ENCODE data around the gene THAP11. TPM values are rescaled to one million over a fixed set of nuclear protein-coding genes. Genes with fewer than 3 reads are reported as not detected.

THAP11 gene
- total and polyA plus RNA-seq, 3 experiments from 2014 or later, result 52.6 to 153 (median 55.1) TPM

DNA sequence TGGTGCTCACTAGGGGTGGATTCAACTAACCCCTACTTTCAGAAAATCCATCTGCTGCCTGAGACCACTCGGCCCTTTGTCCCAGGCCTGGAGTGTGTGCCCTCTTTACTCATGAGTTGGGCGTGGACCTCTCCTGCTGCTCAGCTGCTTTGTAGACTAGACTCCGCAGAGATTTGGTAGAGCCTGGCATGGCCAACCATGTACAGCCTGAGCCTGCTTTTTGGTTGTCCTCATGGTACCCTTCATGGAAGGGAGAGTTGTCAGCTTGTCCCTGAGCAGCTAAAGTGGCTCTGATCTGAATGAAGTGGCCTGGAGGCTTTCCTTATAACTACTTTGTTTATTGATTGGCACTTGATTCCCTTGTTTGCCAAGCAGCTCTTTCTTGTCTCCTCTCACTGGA is 32.3 kb downstream of the THAP11 start:
- Histone ChIP-seq H3K27ac (ENCODE audit: low read depth, low read length) (no peak overlapping the region), H3K36me3 (ENCODE audit: insufficient read depth, low read length) (peaks cover 32% of the 10 kb centered on the region)
- no peaks in the 10 kb centered on the region for H3K9me3 Mint-ChIP-seq

DNA sequence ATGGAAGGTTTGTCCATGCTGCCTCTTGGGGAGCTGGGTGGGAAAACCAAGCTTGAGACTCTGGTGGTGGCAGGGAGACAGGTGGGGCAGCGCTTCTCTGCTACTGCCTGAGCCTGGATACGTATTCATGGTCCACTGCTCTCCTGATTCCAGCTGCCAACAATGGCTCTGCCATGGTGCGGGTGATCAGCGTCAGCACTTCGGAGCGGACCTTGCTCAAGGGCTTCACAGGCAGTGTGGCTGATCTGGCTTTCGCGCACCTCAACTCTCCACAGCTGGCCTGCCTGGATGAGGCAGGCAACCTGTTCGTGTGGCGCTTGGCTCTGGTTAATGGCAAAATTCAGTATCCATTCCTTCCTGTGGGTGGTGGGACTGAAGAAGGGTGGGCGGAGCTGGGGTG is 34.9 kb downstream of the THAP11 start:
- POLR2A ChIA-PET, result no interaction called here
- no peak overlapping the region for H3K4me3 ChIP-seq (ENCODE audit: low read length)

More for the DNA sequence above, 32.3 kb downstream of the THAP11 start:
- Histone ChIP-seq H3K27me3 (ENCODE audit: insufficient read depth, low read length, poor library complexity, severe bottlenecking) (no peaks in the 10 kb centered on the region), H3K4me1 (ENCODE audit: insufficient read depth, low read length) (peaks cover 35% of the 10 kb centered on the region), H3K4me3 (ENCODE audit: low read length) (peak overlapping the region; percentile 79), H3K9me3 (ENCODE audit: low read length) (no peaks in the 10 kb centered on the region)
- Mint-ChIP-seq H3K27me3 (no peaks in the 10 kb centered on the region), H3K4me1 (peaks cover 33 to 42% (median 39%) of the 10 kb centered on the region in 3 donors), H3K36me3 (peaks cover 0 to 69% (median 7%) of the 10 kb centered on the region in 3 donors), H3K27ac (peak overlapping the region in 7 of 8 donors; percentile 69 to 96 (median 93)), H3K4me3 (peak overlapping the region; percentile 91 to 96 (median 93))
- POLR2A ChIA-PET, result interaction anchor here (0.6 to 1.4 kb wide), 5 partner anchors 58 to 354 kb away, joined by 3 to 8 read pairs (median 3); partner anchors contain the start of genes RANBP10 and TSNAXIP1
- CTCF ChIA-PET, result interaction anchor here (1.9 to 2.9 kb wide), 2 partner anchors 9 to 58 kb away, joined by 5 to 15 read pairs; partner anchors contain the start of gene NRN1L
- no peak for DNase-seq

DNA sequence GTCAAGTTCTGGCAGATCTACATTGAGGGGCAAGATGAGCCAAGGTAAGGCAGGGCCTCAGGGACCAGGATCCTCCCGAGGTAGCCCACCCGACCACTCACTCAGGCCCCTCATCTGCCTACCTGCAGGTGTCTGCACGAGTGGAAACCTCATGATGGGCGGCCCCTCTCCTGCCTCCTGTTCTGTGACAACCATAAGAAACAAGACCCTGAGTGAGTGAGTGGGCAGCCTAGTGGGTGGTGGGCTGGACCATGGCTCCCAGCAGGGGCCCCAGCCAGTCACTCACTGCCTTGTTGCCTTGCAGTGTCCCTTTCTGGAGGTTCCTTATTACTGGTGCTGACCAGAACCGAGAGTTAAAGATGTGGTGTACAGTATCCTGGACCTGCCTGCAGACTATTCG is 36.1 kb downstream of the THAP11 start:
- ChIA-PET POLR2A (no interaction called here), CTCF (interaction anchor here (1.1 to 2.5 kb wide), 2 partner anchors 13 to 61 kb away, joined by 3 to 10 read pairs; no protein-coding TSS in a partner anchor)
- no peak overlapping the region for H3K27ac ChIP-seq (ENCODE audit: low read depth, low read length)
- Mint-ChIP-seq H3K27me3 (no peaks in the 10 kb centered on the region), H3K4me3 (no peak overlapping the region), H3K9me3 (no peaks in the 10 kb centered on the region), H3K36me3 (peaks cover 0 to 91% (median 0%) of the 10 kb centered on the region in 3 donors), H3K4me1 (peaks cover 26 to 32% (median 30%) of the 10 kb centered on the region in 3 donors), H3K27ac (no peak overlapping the region)
- peaks cover 28% of the 10 kb centered on the region for H3K4me1 ChIP-seq (ENCODE audit: insufficient read depth, low read length)
- H3K27me3 ChIP-seq (ENCODE audit: insufficient read depth, low read length, poor library complexity, severe bottlenecking), result no peaks in the 10 kb centered on the region
- H3K9me3 ChIP-seq (ENCODE audit: low read length), result no peaks in the 10 kb centered on the region
- no peak for DNase-seq
- no peak overlapping the region for H3K4me3 ChIP-seq (ENCODE audit: low read length)
- peaks cover 71% of the 10 kb centered on the region for H3K36me3 ChIP-seq (ENCODE audit: insufficient read depth, low read length)

More for the DNA sequence above, 34.9 kb downstream of the THAP11 start:
- Histone ChIP-seq H3K9me3 (ENCODE audit: low read length) (no peaks in the 10 kb centered on the region), H3K36me3 (ENCODE audit: insufficient read depth, low read length) (peaks cover 59% of the 10 kb centered on the region), H3K27ac (ENCODE audit: low read depth, low read length) (no peak overlapping the region), H3K4me1 (ENCODE audit: insufficient read depth, low read length) (peaks cover 35% of the 10 kb centered on the region), H3K27me3 (ENCODE audit: insufficient read depth, low read length, poor library complexity, severe bottlenecking) (no peaks in the 10 kb centered on the region)
- Mint-ChIP-seq H3K27ac (peak overlapping the region in 1 of 8 donors; percentile 17), H3K9me3 (no peaks in the 10 kb centered on the region), H3K36me3 (peaks cover 0 to 81% (median 0%) of the 10 kb centered on the region in 3 donors), H3K4me3 (no peak overlapping the region), H3K27me3 (no peaks in the 10 kb centered on the region), H3K4me1 (peaks cover 33 to 41% (median 37%) of the 10 kb centered on the region in 3 donors)
- no peak for DNase-seq
- CTCF ChIA-PET, result interaction anchor here (1.1 kb wide), 1 partner anchor 60 kb away, joined by 3 read pairs; no protein-coding TSS in a partner anchor

DNA sequence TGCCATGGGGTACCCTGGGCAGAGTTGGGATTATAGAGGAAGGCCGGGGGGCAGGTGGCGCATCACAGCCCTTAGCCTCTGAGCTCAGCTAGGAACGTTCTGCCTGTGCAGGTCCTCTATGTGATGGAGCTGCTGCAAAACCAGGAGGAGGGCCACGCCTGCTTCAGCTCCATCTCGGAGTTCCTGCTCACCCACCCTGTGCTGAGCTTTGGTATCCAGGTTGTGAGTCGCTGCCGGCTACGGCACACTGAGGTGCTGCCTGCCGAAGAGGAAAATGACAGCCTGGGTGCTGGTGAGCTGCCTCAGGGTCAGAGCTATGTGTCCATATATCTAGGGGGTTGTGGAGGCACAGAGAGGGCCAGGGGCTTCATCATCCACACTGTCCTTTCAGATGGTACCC is 36.7 kb downstream of the THAP11 start:
- Histone ChIP-seq H3K27me3 (ENCODE audit: insufficient read depth, low read length, poor library complexity, severe bottlenecking) (no peaks in the 10 kb centered on the region), H3K36me3 (ENCODE audit: insufficient read depth, low read length) (peaks cover 77% of the 10 kb centered on the region), H3K4me3 (ENCODE audit: low read length) (no peak overlapping the region), H3K4me1 (ENCODE audit: insufficient read depth, low read length) (peaks cover 25% of the 10 kb centered on the region), H3K27ac (ENCODE audit: low read depth, low read length) (no peak overlapping the region), H3K9me3 (ENCODE audit: low read length) (no peaks in the 10 kb centered on the region)
- ChIA-PET POLR2A (no interaction called here), CTCF (interaction anchor here (1.1 to 2.5 kb wide), 5 partner anchors 12 to 187 kb away, joined by 3 to 10 read pairs (median 4); no protein-coding TSS in a partner anchor)
- no peak overlapping the region for H3K27ac Mint-ChIP-seq
- no peaks in the 10 kb centered on the region for H3K27me3 Mint-ChIP-seq
- DNase-seq, result no peak
- H3K4me1 Mint-ChIP-seq, result peaks cover 22 to 26% (median 25%) of the 10 kb centered on the region in 3 donors
- no peak overlapping the region for H3K4me3 Mint-ChIP-seq
- H3K36me3 Mint-ChIP-seq, result peaks cover 0 to 91% (median 0%) of the 10 kb centered on the region in 3 donors
- H3K9me3 Mint-ChIP-seq, result no peaks in the 10 kb centered on the region

DNA sequence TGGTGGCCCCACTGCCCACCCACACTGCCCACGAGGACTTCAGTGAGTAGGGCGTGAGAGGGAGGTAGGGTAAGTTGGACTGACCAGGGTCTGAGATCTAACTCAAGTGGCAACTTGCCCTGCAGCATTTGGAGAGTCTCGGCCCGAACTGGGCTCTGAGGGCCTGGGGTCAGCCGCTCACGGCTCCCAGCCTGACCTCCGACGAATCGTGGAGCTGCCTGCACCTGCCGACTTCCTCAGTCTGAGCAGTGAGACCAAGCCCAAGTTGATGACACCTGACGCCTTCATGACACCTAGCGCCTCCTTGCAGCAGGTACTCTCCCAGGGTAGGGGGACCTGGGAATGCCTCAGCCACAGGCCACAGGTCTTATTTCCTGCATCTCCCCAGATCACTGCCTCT is 37.3 kb downstream of the THAP11 start:
- H3K4me3 ChIP-seq (ENCODE audit: low read length), result no peak overlapping the region
- POLR2A ChIA-PET, result interaction anchor here (0.6 kb wide), 1 partner anchor 129 kb away, joined by 8 read pairs; no protein-coding TSS in a partner anchor
- H3K36me3 Mint-ChIP-seq, result peaks cover 0 to 92% (median 2%) of the 10 kb centered on the region in 3 donors
- H3K4me3 Mint-ChIP-seq, result no peak overlapping the region
- no peaks in the 10 kb centered on the region for H3K9me3 Mint-ChIP-seq
- no peaks in the 10 kb centered on the region for H3K27me3 ChIP-seq (ENCODE audit: insufficient read depth, low read length, poor library complexity, severe bottlenecking)
- no peak for DNase-seq
- no peaks in the 10 kb centered on the region for H3K9me3 ChIP-seq (ENCODE audit: low read length)
- peaks cover 83% of the 10 kb centered on the region for H3K36me3 ChIP-seq (ENCODE audit: insufficient read depth, low read length)
- no peaks in the 10 kb centered on the region for H3K27me3 Mint-ChIP-seq
- H3K27ac Mint-ChIP-seq, result peak overlapping the region in 1 of 8 donors; percentile 10
- H3K4me1 ChIP-seq (ENCODE audit: insufficient read depth, low read length), result peaks cover 19% of the 10 kb centered on the region
- peaks cover 16 to 20% (median 18%) of the 10 kb centered on the region in 3 donors for H3K4me1 Mint-ChIP-seq
- H3K27ac ChIP-seq (ENCODE audit: low read depth, low read length), result no peak overlapping the region
- CTCF ChIA-PET, result interaction anchor here (0.9 to 2.5 kb wide), 6 partner anchors 12 to 358 kb away, joined by 3 to 10 read pairs (median 4); no protein-coding TSS in a partner anchor

DNA sequence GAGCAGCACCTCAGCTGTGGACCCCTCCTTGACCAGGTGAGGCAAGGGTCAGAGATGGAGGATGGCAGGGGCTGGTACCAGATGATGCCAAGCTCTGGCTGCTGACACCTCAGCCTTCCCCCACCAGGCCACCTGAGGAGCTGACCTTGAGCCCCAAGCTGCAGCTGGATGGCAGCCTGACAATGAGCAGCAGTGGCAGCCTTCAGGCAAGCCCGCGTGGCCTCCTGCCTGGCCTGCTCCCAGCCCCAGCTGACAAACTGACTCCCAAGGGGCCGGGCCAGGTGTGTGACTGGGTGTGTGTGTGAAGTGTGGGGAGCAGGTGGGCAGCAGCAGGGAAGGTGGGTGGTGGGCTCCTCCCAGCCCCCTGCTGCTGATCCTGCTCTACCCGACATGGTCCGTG is 37.8 kb downstream of the THAP11 start:
- Mint-ChIP-seq H3K9me3 (no peaks in the 10 kb centered on the region), H3K4me3 (no peak overlapping the region), H3K4me1 (peaks cover 12 to 15% (median 14%) of the 10 kb centered on the region in 3 donors), H3K27me3 (no peaks in the 10 kb centered on the region), H3K27ac (no peak overlapping the region), H3K36me3 (peaks cover 0 to 95% (median 2%) of the 10 kb centered on the region in 3 donors)
- no peak for DNase-seq
- H3K4me3 ChIP-seq (ENCODE audit: low read length), result no peak overlapping the region
- peaks cover 14% of the 10 kb centered on the region for H3K4me1 ChIP-seq (ENCODE audit: insufficient read depth, low read length)
- no peaks in the 10 kb centered on the region for H3K27me3 ChIP-seq (ENCODE audit: insufficient read depth, low read length, poor library complexity, severe bottlenecking)
- no peak overlapping the region for H3K27ac ChIP-seq (ENCODE audit: low read depth, low read length)
- CTCF ChIA-PET, result interaction anchor here (0.7 to 2.5 kb wide), 6 partner anchors 11 to 359 kb away, joined by 3 to 10 read pairs (median 4); no protein-coding TSS in a partner anchor
- H3K9me3 ChIP-seq (ENCODE audit: low read length), result no peaks in the 10 kb centered on the region
- POLR2A ChIA-PET, result interaction anchor here (0.6 kb wide), 1 partner anchor 128 kb away, joined by 8 read pairs; no protein-coding TSS in a partner anchor
- H3K36me3 ChIP-seq (ENCODE audit: insufficient read depth, low read length), result peaks cover 84% of the 10 kb centered on the region

DNA sequence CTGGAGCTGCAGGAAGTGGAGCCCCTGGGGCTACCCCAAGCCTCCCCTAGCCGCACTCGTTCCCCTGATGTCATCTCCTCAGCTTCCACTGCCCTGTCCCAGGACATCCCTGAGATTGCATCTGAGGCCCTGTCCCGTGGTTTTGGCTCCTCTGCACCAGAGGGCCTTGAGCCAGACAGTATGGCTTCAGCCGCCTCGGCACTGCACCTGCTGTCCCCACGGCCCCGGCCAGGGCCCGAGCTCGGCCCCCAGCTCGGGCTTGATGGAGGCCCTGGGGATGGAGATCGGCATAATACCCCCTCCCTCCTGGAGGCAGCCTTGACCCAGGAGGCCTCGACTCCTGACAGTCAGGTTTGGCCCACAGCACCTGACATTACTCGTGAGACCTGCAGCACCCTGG is 38.5 kb downstream of the THAP11 start:
- H3K27ac ChIP-seq (ENCODE audit: low read depth, low read length), result no peak overlapping the region
- ChIA-PET CTCF (interaction anchor here (0.7 to 4.1 kb wide), 2 partner anchors 160 to 161 kb away, joined by 4 to 44 read pairs; no protein-coding TSS in a partner anchor), POLR2A (no interaction called here)
- Mint-ChIP-seq H3K9me3 (no peaks in the 10 kb centered on the region), H3K4me1 (peaks cover 6 to 8% (median 7%) of the 10 kb centered on the region in 3 donors), H3K27ac (peak overlapping the region in 1 of 8 donors; percentile 72), H3K27me3 (no peaks in the 10 kb centered on the region), H3K36me3 (peaks cover 0 to 93% (median 2%) of the 10 kb centered on the region in 3 donors), H3K4me3 (no peak overlapping the region)
- peaks cover 8% of the 10 kb centered on the region for H3K4me1 ChIP-seq (ENCODE audit: insufficient read depth, low read length)
- H3K27me3 ChIP-seq (ENCODE audit: insufficient read depth, low read length, poor library complexity, severe bottlenecking), result no peaks in the 10 kb centered on the region
- peaks cover 84% of the 10 kb centered on the region for H3K36me3 ChIP-seq (ENCODE audit: insufficient read depth, low read length)
- no peak overlapping the region for H3K4me3 ChIP-seq (ENCODE audit: low read length)
- no peaks in the 10 kb centered on the region for H3K9me3 ChIP-seq (ENCODE audit: low read length)
- DNase-seq, result no peak

DNA sequence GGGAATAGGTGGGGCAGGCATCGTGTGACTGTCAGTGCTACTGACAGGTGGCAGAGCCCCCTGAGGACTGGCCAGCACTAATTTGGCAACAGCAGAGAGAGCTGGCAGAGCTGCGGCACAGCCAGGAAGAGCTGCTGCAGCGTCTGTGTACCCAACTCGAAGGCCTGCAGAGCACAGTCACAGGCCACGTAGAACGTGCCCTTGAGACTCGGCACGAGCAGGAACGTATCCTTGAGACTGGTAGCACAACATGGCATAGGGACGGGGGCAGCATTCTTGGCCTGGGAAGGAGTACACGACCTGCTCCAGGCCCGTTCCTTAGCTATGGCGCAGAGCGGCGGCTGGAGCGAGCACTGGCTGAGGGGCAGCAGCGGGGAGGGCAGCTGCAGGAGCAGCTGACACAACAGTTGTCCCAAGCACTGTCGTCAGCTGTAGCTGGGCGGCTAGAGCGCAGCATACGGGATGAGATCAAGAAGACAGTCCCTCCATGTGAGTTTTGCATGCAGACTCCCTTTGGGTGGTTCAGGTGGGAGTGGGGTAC is 39.6 kb downstream of the THAP11 start:
- no peak overlapping the region for H3K4me3 Mint-ChIP-seq
- peaks cover 0 to 90% (median 2%) of the 10 kb centered on the region in 3 donors for H3K36me3 Mint-ChIP-seq
- DNase-seq, result no peak

More for the DNA sequence above, 39.6 kb downstream of the THAP11 start:
- peaks cover 78% of the 10 kb centered on the region for H3K36me3 ChIP-seq (ENCODE audit: insufficient read depth, low read length)
- no peaks in the 10 kb centered on the region for H3K9me3 ChIP-seq (ENCODE audit: low read length)
- H3K4me3 ChIP-seq (ENCODE audit: low read length), result no peak overlapping the region
- no peaks in the 10 kb centered on the region for H3K4me1 Mint-ChIP-seq
- H3K27me3 Mint-ChIP-seq, result no peaks in the 10 kb centered on the region
- H3K27me3 ChIP-seq (ENCODE audit: insufficient read depth, low read length, poor library complexity, severe bottlenecking), result no peaks in the 10 kb centered on the region
- CTCF ChIA-PET, result interaction anchor here (0.7 to 4.1 kb wide), 8 partner anchors 9 to 360 kb away, joined by 3 to 44 read pairs (median 4); partner anchors contain the start of gene CENPT
- POLR2A ChIA-PET, result no interaction called here
- H3K4me1 ChIP-seq (ENCODE audit: insufficient read depth, low read length), result no peaks in the 10 kb centered on the region
- H3K27ac Mint-ChIP-seq, result no peak overlapping the region
- no peak overlapping the region for H3K27ac ChIP-seq (ENCODE audit: low read depth, low read length)
- no peaks in the 10 kb centered on the region for H3K9me3 Mint-ChIP-seq

Measured in CD8-positive, alpha-beta memory T cell (primary cell).